ENCODE data around the gene FAM89A. TPM values are rescaled to one million over a fixed set of nuclear protein-coding genes. Genes with fewer than 3 reads are reported as not detected.
"Not testable (repeated sequence)": the region's sequence is repeated elsewhere in the genome, so short reads cannot be mapped to it uniquely, and the experiment has no call there.

Gene FAM89A
- total RNA-seq, 1 donor from 2014 or later, result 48.0 TPM

DNA sequence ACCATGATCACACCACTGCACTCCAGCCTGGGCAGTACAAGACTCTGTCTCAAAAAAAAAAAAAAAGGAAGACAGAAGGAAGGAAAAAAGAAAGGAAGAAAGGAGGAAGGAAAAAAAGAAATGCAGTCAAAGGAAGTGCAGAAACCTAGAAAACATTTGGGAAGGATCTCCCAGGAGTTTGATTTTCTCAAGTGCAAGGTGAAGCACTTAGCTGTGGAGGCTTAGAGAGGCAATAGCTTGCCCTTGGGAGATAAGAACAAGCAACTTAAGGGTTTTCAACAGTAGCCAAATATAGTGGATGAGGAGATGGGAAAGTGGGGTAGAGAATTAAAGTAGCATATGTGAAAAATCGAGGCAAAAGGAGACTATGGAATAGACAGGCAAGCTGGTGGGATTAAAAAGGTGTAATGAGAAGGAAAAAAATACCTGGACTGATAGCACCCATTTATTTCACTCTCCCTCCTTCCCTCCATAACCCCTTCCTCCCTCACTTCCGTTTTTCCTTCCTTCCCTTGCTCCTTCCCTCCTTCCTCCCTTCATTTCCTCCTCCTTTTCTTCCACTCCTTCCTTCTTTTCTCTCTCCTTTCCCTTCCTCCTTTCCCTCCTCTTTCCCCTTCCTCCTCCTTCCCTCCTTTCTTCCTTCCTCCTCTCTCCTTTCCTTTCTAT is 6.8 kb upstream of the FAM89A start:
- H3K36me3 Mint-ChIP-seq (ENCODE audit: low read depth, unreplicated experiment), result no peaks in the 10 kb centered on the region
- H3K4me1 Mint-ChIP-seq (ENCODE audit: unreplicated experiment), result no peaks in the 10 kb centered on the region
- no peak for DNase-seq (ENCODE audit: low spot score)
- H3K27ac Mint-ChIP-seq (ENCODE audit: unreplicated experiment), result no peak overlapping the region
- TF ChIP-seq, protein P1, sequence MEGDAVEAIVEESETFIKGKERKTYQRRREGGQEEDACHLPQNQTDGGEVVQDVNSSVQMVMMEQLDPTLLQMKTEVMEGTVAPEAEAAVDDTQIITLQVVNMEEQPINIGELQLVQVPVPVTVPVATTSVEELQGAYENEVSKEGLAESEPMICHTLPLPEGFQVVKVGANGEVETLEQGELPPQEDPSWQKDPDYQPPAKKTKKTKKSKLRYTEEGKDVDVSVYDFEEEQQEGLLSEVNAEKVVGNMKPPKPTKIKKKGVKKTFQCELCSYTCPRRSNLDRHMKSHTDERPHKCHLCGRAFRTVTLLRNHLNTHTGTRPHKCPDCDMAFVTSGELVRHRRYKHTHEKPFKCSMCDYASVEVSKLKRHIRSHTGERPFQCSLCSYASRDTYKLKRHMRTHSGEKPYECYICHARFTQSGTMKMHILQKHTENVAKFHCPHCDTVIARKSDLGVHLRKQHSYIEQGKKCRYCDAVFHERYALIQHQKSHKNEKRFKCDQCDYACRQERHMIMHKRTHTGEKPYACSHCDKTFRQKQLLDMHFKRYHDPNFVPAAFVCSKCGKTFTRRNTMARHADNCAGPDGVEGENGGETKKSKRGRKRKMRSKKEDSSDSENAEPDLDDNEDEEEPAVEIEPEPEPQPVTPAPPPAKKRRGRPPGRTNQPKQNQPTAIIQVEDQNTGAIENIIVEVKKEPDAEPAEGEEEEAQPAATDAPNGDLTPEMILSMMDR (IDR thresholded peaks at IDR 0.05; ENCODE audit: unreplicated experiment), result no peak
- no peaks in the 10 kb centered on the region for H3K9me3 Mint-ChIP-seq (ENCODE audit: unreplicated experiment)
- H3K27me3 Mint-ChIP-seq (ENCODE audit: unreplicated experiment), result peaks cover 3% of the 10 kb centered on the region
- no peak overlapping the region for H3K4me3 Mint-ChIP-seq (ENCODE audit: unreplicated experiment)

DNA sequence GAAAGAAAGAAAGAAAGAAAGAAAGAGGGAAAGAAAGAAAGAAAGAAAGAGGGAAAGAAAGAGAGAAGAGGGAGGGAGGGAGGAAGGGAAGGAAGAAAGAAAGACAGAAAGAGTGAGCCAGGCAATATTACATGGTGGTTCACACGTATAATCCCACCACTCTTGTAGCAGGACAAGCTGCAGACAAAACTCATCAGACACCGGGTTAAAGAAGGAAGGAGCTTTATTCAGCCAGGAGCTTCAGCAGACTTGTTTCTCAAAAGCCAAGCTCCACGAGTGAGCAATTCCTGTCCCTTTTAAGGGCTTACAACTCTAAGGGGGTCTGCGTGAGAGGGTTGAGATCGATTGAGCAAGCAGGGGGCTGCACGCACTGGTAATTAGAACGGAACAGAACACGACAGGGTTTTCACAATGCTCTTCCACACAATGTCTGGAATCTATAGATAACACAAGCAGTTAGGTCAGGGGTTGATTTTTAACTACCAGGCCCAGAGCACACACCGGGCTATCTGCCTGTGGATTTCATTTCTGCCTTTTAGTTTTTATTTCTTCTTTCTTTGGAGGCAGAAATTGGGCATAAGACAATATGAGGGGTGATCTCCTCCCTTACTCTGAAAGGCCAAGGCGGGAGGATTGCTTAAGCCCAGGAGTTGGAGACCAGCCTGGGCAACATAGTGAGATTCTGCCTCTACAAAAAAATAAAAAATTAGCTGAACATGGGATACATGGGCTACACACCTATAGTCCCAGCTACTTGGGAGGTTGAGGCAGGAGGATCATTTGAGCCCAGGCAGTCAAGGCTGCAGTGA is 6.1 kb upstream of the FAM89A start:
- DNase-seq (ENCODE audit: low spot score); H3K4me1 Mint-ChIP-seq (ENCODE audit: unreplicated experiment); H3K27me3 Mint-ChIP-seq (ENCODE audit: unreplicated experiment); H3K9me3 Mint-ChIP-seq (ENCODE audit: unreplicated experiment); H3K27ac Mint-ChIP-seq (ENCODE audit: unreplicated experiment); H3K4me3 Mint-ChIP-seq (ENCODE audit: unreplicated experiment); H3K36me3 Mint-ChIP-seq (ENCODE audit: low read depth, unreplicated experiment): not testable (repeated sequence)

DNA sequence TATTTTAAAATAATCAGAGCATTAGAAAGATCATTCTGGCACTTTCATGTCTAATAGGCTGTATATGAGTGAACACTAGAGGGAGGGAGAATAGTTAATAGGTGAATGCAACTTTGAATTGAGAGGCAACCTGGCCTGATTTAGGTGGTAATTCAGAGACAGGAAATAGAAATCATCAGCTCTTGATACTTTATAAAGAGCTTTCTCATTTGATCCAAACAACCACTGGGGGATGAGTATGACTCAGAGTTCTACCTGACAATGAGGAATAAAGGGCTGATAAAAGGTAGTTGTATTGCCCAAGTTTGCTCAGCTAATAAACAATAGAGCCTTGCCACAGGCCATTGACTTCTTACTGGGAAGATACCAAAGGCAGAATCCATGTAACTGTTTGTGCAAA is 5.2 kb upstream of the FAM89A start:
- H3K27me3 Mint-ChIP-seq (ENCODE audit: unreplicated experiment), result peaks cover 6% of the 10 kb centered on the region

DNA sequence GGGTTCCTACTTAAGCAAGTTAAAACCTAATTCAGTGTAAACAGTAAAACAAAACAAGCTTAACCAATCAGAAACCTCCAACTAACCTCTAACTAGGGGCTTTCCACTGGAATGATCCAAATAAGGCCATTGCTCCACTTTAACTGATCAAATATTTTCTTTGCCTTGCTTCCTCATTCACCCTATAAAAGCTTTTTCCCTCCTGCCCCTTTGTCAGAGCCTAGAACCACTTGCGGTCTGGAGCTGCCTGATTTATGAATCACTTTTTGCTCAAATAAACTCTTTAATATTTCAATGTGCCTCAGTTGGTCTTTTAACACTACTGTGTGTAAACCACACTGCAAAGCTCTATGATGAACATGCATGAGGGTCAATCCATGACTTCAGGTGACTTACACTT is 4.5 kb upstream of the FAM89A start:
- H3K36me3 Mint-ChIP-seq (ENCODE audit: low read depth, unreplicated experiment), result peaks cover 4% of the 10 kb centered on the region
- H3K27me3 Mint-ChIP-seq (ENCODE audit: unreplicated experiment), result peaks cover 6% of the 10 kb centered on the region
- TF ChIP-seq, protein P1 (IDR thresholded peaks at IDR 0.05; ENCODE audit: unreplicated experiment), result no peak
- no peak overlapping the region for H3K4me3 Mint-ChIP-seq (ENCODE audit: unreplicated experiment)
- peaks cover 3% of the 10 kb centered on the region for H3K4me1 Mint-ChIP-seq (ENCODE audit: unreplicated experiment)
- H3K27ac Mint-ChIP-seq (ENCODE audit: unreplicated experiment), result no peak overlapping the region
- DNase-seq (ENCODE audit: low spot score), result no peak
- H3K9me3 Mint-ChIP-seq (ENCODE audit: unreplicated experiment), result no peaks in the 10 kb centered on the region

More for the DNA sequence above, 5.2 kb upstream of the FAM89A start:
- H3K4me3 Mint-ChIP-seq (ENCODE audit: unreplicated experiment), result no peak overlapping the region
- TF ChIP-seq, protein P1 (IDR thresholded peaks at IDR 0.05; ENCODE audit: unreplicated experiment), result no peak
- no peak for DNase-seq (ENCODE audit: low spot score)
- H3K9me3 Mint-ChIP-seq (ENCODE audit: unreplicated experiment), result no peaks in the 10 kb centered on the region
- peaks cover 3% of the 10 kb centered on the region for H3K4me1 Mint-ChIP-seq (ENCODE audit: unreplicated experiment)
- peaks cover 4% of the 10 kb centered on the region for H3K36me3 Mint-ChIP-seq (ENCODE audit: low read depth, unreplicated experiment)
- H3K27ac Mint-ChIP-seq (ENCODE audit: unreplicated experiment), result no peak overlapping the region

DNA sequence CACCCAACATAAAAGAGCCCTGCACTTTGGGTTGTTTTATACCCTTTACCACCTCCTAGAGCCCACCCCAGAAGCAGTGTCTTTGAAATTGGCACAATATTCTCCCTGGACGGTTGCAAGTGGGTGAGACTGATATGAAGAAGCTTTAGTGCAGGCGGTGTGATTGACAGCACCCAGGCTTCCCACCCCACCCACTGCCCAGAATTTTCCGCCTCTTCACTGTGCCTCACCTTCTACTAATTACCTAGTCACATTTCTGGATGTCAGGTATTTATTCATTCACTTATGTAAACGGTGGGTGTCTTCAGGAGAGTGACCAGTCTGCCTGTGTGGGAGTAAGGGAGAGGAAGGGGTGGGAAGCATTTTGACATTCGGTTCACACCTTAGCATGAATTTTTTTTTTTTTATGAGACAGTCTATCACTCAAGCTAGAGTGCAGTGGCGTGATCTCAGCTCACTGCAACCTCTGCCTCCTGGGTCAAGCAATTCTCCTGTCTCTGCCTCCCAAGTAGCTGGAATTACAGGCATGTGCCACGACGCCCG is 1.7 kb upstream of the FAM89A start:
- Mint-ChIP-seq H3K27ac (ENCODE audit: unreplicated experiment) (no peak overlapping the region), H3K4me1 (ENCODE audit: unreplicated experiment) (peaks cover 18% of the 10 kb centered on the region), H3K27me3 (ENCODE audit: unreplicated experiment) (peaks cover 13% of the 10 kb centered on the region), H3K4me3 (ENCODE audit: unreplicated experiment) (peak overlapping the region; percentile 81), H3K36me3 (ENCODE audit: low read depth, unreplicated experiment) (peaks cover 13% of the 10 kb centered on the region), H3K9me3 (ENCODE audit: unreplicated experiment) (no peaks in the 10 kb centered on the region)
- no peak for DNase-seq (ENCODE audit: low spot score)
- TF ChIP-seq, protein P1 (IDR thresholded peaks at IDR 0.05; ENCODE audit: unreplicated experiment), result no peak
